GM12878 (cell line): ENCODE data around the gene HCCS. TPM values are rescaled to one million over a fixed set of nuclear protein-coding genes. Genes with fewer than 3 reads are reported as not detected.

Source experiments
- ATAC-seq: fragments of 200-7000 bp; cut with Tn5 transposase; 3 replicates; pipeline ENCODE4 v1.9.1; 2020; ENCODE audit warnings: mild to moderate bottlenecking, moderate library complexity
- BruUV-seq: library from RNA; stranded (reverse); fragments of 400-500 nt; replicated peaks from 2 replicates; lab custom pipeline; 2021; lab: Mats Ljungman, UMichigan
- CTCF ChIA-PET: fragments of 300-600 bp; sonication (Branson Sonifier 250); formaldehyde crosslinking; extraction: SDS; loops from one replicate; lab custom pipeline; 2021; ENCODE audit warnings: inconsistent platforms; lab: Yijun Ruan, JAX
- POLR2A ChIA-PET: fragments of 350-600 bp; formaldehyde crosslinking; extraction: SDS; loops from one replicate; lab custom pipeline; 2021; ENCODE audit warnings: inconsistent platforms; lab: Charles Lee
- RAD21 ChIA-PET: fragments of 300-600 bp; sonication (Branson Sonifier 250); formaldehyde crosslinking; loops from one replicate; lab custom pipeline; 2023; ENCODE audit warnings: antibody characterized with exemption; ENCODE audit not compliant: unreplicated experiment; lab: Charles Lee
- SMC1A ChIA-PET: fragments of 300-600 bp; sonication (Branson Sonifier 250); formaldehyde crosslinking; loops from one replicate; lab custom pipeline; 2023; ENCODE audit not compliant: unreplicated experiment, uncharacterized antibody; lab: Charles Lee
- DNase-seq: peaks from one replicate; pipeline ENCODE4 v3.0.0-alpha.2; 2011; ENCODE audit warnings: low read depth, low spot score
- FAIRE-seq: peaks from 3 replicates; lab custom pipeline; 2011; peaks lifted over from hg19 to GRCh38; lab: Jason Lieb, UNC
- H2AFZ ChIP-seq: 2 replicates; pipeline ENCODE4 v1.6.0; 2011; ENCODE audit warnings: low read depth, low read length, control low read depth; ENCODE audit not compliant: control insufficient read depth
- H3K27ac ChIP-seq: 2 replicates; pipeline ENCODE4 v1.5.1; 2011; ENCODE audit warnings: control low read depth; ENCODE audit not compliant: control insufficient read depth, insufficient read depth
- H3K27me3 ChIP-seq, 2 experiments: replicated peaks in 1 of 2; 2 replicates each; pipeline versions ENCODE4 v1.6.0 to v1.6.1; 2011; ENCODE audit warnings: low read length in 1 of 2; ENCODE audit not compliant: control insufficient read depth in 2 of 2, insufficient read depth in 2 of 2
- H3K36me3 ChIP-seq, 2 experiments: 2 replicates each; pipeline ENCODE4 v1.5.1; 2011; ENCODE audit warnings: low read length in 1 of 2; ENCODE audit not compliant: control insufficient read depth in 2 of 2, insufficient read depth in 2 of 2
- H3K4me1 ChIP-seq: 2 replicates; pipeline ENCODE4 v1.6.1; 2011; ENCODE audit warnings: mild to moderate bottlenecking, low read length, moderate library complexity, mixed read lengths; ENCODE audit not compliant: control insufficient read depth, insufficient read depth
- H3K4me2 ChIP-seq: 2 replicates; pipeline ENCODE4 v1.6.0; 2011; ENCODE audit warnings: control low read depth; ENCODE audit not compliant: control insufficient read depth, insufficient read depth
- H3K4me3 ChIP-seq: fragments of 200-600 bp; sonication (generic); 2 replicates; pipeline ENCODE4 v1.5.1; 2016
- H3K79me2 ChIP-seq: 2 replicates; pipeline ENCODE4 v1.6.0; 2011; ENCODE audit warnings: low read length; ENCODE audit not compliant: control insufficient read depth, insufficient read depth
- H3K9ac ChIP-seq: 2 replicates; pipeline ENCODE4 v1.8.0; 2011; ENCODE audit warnings: low read length, control low read depth, mixed read lengths; ENCODE audit not compliant: control insufficient read depth, insufficient read depth
- H3K9me3 ChIP-seq: replicated peaks from 3 replicates; pipeline ENCODE4 v1.5.1; 2011; ENCODE audit warnings: mild to moderate bottlenecking, low read length; ENCODE audit not compliant: control insufficient read depth, insufficient read depth
- H4K20me1 ChIP-seq: 2 replicates; pipeline ENCODE4 v1.6.0; 2011; ENCODE audit not compliant: control insufficient read depth, insufficient read depth
- CEBPB ChIP-seq, 2 experiments: fragments of 150-350 bp in 1 of 2; IDR thresholded peaks; 2 replicates each; pipeline ENCODE4 v1.6.1; 2012 to 2014; ENCODE audit warnings: low read depth in 2 of 2, low read length in 2 of 2, borderline replicate concordance in 1 of 2, inconsistent platforms in 1 of 2
- ETV6 ChIP-seq, 2 experiments: fragments of 450-650 bp in 1 of 2; IDR thresholded peaks in 1 of 2; conservative IDR thresholded peaks in 1 of 2; 2 replicates each; pipeline ENCODE4 v1.6.1; 2014; ENCODE audit warnings: antibody characterized with exemption in 1 of 2, borderline replicate concordance in 1 of 2, low read depth in 1 of 2, mild to moderate bottlenecking in 1 of 2, moderate library complexity in 1 of 2
- GABPA ChIP-seq: IDR thresholded peaks from 2 replicates; pipeline ENCODE4 v1.6.1; 2014; ENCODE audit warnings: antibody characterized with exemption, low read depth, mild to moderate bottlenecking, inconsistent platforms
- GATAD2B ChIP-seq: fragments of 450-650 bp; conservative IDR thresholded peaks from 2 replicates; pipeline ENCODE4 v1.6.1; 2017; ENCODE audit warnings: low read depth, mild to moderate bottlenecking, moderate library complexity
- HCFC1 ChIP-seq: fragments of 150-350 bp; IDR thresholded peaks from 2 replicates; pipeline ENCODE4 v1.6.1; 2014; ENCODE audit warnings: low read length
- HDAC2 ChIP-seq: fragments of 200-600 bp; sonication (generic); IDR thresholded peaks from 2 replicates; pipeline ENCODE4 v1.6.1; 2017
- MEF2B ChIP-seq: fragments of 450-650 bp; IDR thresholded peaks from 2 replicates; pipeline ENCODE4 v1.6.1; 2018; ENCODE audit warnings: mild to moderate bottlenecking, moderate library complexity; ENCODE audit not compliant: partially characterized antibody, poor library complexity, severe bottlenecking
- NR2C2 ChIP-seq: IDR thresholded peaks from 2 replicates; pipeline ENCODE4 v1.6.1; 2011; ENCODE audit warnings: borderline replicate concordance, low read depth; ENCODE audit not compliant: control insufficient read depth, insufficient read length
- SIN3A ChIP-seq: IDR thresholded peaks from 2 replicates; pipeline ENCODE4 v1.6.1; 2012; ENCODE audit warnings: low read depth, low read length, improper control_type of control experiment
- SMAD1 ChIP-seq: fragments of 450-650 bp; IDR thresholded peaks from 2 replicates; pipeline ENCODE4 v1.6.1; 2018; ENCODE audit warnings: mild to moderate bottlenecking, low read depth; ENCODE audit not compliant: partially characterized antibody
- SMARCA5 ChIP-seq: fragments of 450-650 bp; IDR thresholded peaks from 2 replicates; pipeline ENCODE4 v1.6.1; 2017; ENCODE audit warnings: mild to moderate bottlenecking
- SPI1 ChIP-seq: IDR thresholded peaks from 2 replicates; pipeline ENCODE4 v1.6.1; 2011; ENCODE audit warnings: low read depth, mild to moderate bottlenecking, low read length, moderate library complexity, borderline replicate concordance; ENCODE audit not compliant: insufficient read depth
- TAF1 ChIP-seq: IDR thresholded peaks from 2 replicates; pipeline ENCODE4 v1.6.1; 2011; ENCODE audit warnings: mild to moderate bottlenecking, low read depth, low read length, borderline replicate concordance
- TCF12 ChIP-seq: IDR thresholded peaks from 2 replicates; pipeline ENCODE4 v1.6.1; 2011; ENCODE audit warnings: low read depth, mild to moderate bottlenecking, low read length
- WRNIP1 ChIP-seq: IDR thresholded peaks from 2 replicates; pipeline ENCODE4 v1.6.1; 2011; ENCODE audit warnings: low read depth, low read length, improper control_type of control experiment, borderline replicate concordance
- ZSCAN29 ChIP-seq: fragments of 450-650 bp; IDR thresholded peaks from 2 replicates; pipeline ENCODE4 v1.6.1; 2017; ENCODE audit warnings: mild to moderate bottlenecking, moderate library complexity
- WGBS: methylation state at CpG from one replicate; pipeline ENCODE4 v1.1.6; 2016; ENCODE audit warnings: low lambda C conversion rate; ENCODE audit not compliant: insufficient replicate concordance, insufficient coverage; ENCODE audit errors: missing lambda C conversion rate; 5-methylcytosine and 5-hydroxymethylcytosine counted together
- in situ Hi-C: fragments of 300-500 bp; cut with MboI; formaldehyde crosslinking; loops from 9 replicates; pipeline ENCODE4 v1.14.3; 2018; ENCODE audit warnings: mixed read lengths
- intact Hi-C: fragments of 100-400 bp; cut with micrococcal nuclease; formaldehyde crosslinking; loops from one replicate; pipeline ENCODE4 v1.14.2; 2022; ENCODE audit not compliant: unreplicated experiment
- polyA plus RNA-seq, 11 experiments: library from polyadenylated mRNA; depleted of rRNA in 4 of 11; unstranded in 6 of 11; stranded (reverse) in 5 of 11; fragments of >200 nt; fragmentation: Nextera tagmentation in 4 of 11; fragmentation: Illumina TruSeq in 1 of 11; extraction: Ambion mirVana in 4 of 11; extraction: Trizol in 1 of 11; gene quantifications; 1 replicate in 1 of 11; 2 replicates in 10 of 11; pipeline versions ENCODE4 v1.2.1 to v1.2.3, GENCODE V29; 2011 to 2016; ENCODE audit warnings: inconsistent platforms in 2 of 11, missing spikeins in 2 of 11, low read depth in 1 of 11
- total RNA-seq, 4 experiments: library from RNA; depleted of rRNA in 3 of 4; stranded (reverse); fragments of >200 nt in 3 of 4; fragmentation: Illumina TruSeq in 1 of 4; extraction: Trizol in 1 of 4; gene quantifications; 2 replicates each; pipeline versions ENCODE4 v1.2.1 to v1.2.3, GENCODE V29; 2013 to 2021
- TF ChIP-seq, protein P1 (sequence below): IDR thresholded peaks from 2 replicates; pipeline ENCODE4 v1.6.1; 2011; ENCODE audit warnings: borderline replicate concordance, low read depth, mild to moderate bottlenecking, moderate library complexity, mixed read lengths, low read length; ENCODE audit not compliant: insufficient read depth; ENCODE audit errors: extremely low read length
- TF ChIP-seq, protein P2 (sequence below), 3 experiments: IDR thresholded peaks in 2 of 3; conservative IDR thresholded peaks in 1 of 3; 2 replicates each; pipeline ENCODE4 v1.5.1; 2011; ENCODE audit warnings: low read depth in 3 of 3, low read length in 3 of 3, mild to moderate bottlenecking in 3 of 3, control low read depth in 2 of 3, moderate library complexity in 2 of 3, inconsistent platforms in 1 of 3, mixed read lengths in 1 of 3; ENCODE audit not compliant: control insufficient read depth in 2 of 3, insufficient read depth in 1 of 3; ENCODE audit errors: extremely low read depth in 1 of 3

HCCS gene
- total and polyA plus RNA-seq, 10 of the 15 experiments (the other 5 are each of a cell fraction or from before 2014, with no cell fraction given): 11.8 to 69.6 (median 36.9) TPM

DNA sequence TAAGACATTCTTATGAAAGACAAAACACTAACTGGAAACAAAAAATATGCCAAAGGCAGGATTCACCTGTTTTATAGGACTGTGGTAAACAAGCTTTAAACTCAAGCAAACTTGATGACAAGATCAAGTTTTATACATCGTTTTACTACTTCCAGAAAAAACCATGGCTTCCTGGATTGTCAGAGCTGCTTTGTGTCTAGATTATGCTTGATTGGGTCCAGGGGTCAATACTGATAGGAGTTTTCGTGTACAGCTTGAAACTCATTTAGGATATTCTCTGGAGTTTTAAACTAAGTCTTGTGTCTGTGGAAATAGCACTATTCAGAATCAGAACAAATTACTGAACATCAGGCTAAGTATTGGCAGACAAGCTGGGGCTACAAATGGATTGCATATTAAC is 13.0 kb downstream of the HCCS start:
- no peak for FAIRE-seq
- Histone ChIP-seq H3K79me2 (no peaks in the 10 kb centered on the region), H3K9ac (no peak overlapping the region), H2AFZ (no peak overlapping the region), H3K4me3 (no peak overlapping the region), H3K4me2 (no peak overlapping the region), H3K27me3 (no peaks in the 10 kb centered on the region), H3K9me3 (no peaks in the 10 kb centered on the region), H3K4me1 (no peaks in the 10 kb centered on the region), H3K27ac (no peak overlapping the region), H4K20me1 (no peaks in the 10 kb centered on the region), H3K36me3 (peaks cover 1 to 2% of the 10 kb centered on the region in 2 experiments; a peak in 1 of 4 replicates)
- BruUV-seq: no TSS peak
- ChIA-PET CTCF (interaction anchor here (0.6 kb wide), 1 partner anchor 12 kb away, joined by 3 read pairs; no protein-coding TSS in a partner anchor), SMC1A (interaction anchor here (0.7 to 1.0 kb wide), 2 partner anchors 18 to 408 kb away, joined by 3 read pairs; no protein-coding TSS in a partner anchor), RAD21 (no interaction called here), POLR2A (no interaction called here)
- no peak for ATAC-seq
- intact Hi-C loops: no loop called here
- in situ Hi-C loops: loop anchor here (25.0 kb wide), 1 partner anchor 1137 kb away; no protein-coding TSS in a partner anchor
- TF ChIP-seq CEBPB (IDR thresholded peaks at IDR 0.05; ENCODE audit: borderline replicate concordance in 1 of 2, low read depth in 2 of 2, low read length in 2 of 2) (no peak), ETV6 (conservative IDR thresholded peaks at IDR 0.05 in 1 of 2, IDR thresholded peaks at IDR 0.05 in 1 of 2; ENCODE audit: borderline replicate concordance in 1 of 2, low read depth in 1 of 2) (no peak), GATAD2B (no peak), SMAD1 (no peak), TAF1 (no peak), SMARCA5 (no peak), MEF2B (no peak), NR2C2 (no peak), SIN3A (no peak), HDAC2 (no peak), WRNIP1 (no peak), GABPA (no peak), HCFC1 (no peak), SPI1 (no peak), ZSCAN29 (no peak), TCF12 (no peak)
- TF ChIP-seq, protein P1, sequence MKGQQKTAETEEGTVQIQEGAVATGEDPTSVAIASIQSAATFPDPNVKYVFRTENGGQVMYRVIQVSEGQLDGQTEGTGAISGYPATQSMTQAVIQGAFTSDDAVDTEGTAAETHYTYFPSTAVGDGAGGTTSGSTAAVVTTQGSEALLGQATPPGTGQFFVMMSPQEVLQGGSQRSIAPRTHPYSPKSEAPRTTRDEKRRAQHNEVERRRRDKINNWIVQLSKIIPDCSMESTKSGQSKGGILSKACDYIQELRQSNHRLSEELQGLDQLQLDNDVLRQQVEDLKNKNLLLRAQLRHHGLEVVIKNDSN: no peak
- TF ChIP-seq, protein P2, sequence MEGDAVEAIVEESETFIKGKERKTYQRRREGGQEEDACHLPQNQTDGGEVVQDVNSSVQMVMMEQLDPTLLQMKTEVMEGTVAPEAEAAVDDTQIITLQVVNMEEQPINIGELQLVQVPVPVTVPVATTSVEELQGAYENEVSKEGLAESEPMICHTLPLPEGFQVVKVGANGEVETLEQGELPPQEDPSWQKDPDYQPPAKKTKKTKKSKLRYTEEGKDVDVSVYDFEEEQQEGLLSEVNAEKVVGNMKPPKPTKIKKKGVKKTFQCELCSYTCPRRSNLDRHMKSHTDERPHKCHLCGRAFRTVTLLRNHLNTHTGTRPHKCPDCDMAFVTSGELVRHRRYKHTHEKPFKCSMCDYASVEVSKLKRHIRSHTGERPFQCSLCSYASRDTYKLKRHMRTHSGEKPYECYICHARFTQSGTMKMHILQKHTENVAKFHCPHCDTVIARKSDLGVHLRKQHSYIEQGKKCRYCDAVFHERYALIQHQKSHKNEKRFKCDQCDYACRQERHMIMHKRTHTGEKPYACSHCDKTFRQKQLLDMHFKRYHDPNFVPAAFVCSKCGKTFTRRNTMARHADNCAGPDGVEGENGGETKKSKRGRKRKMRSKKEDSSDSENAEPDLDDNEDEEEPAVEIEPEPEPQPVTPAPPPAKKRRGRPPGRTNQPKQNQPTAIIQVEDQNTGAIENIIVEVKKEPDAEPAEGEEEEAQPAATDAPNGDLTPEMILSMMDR (IDR thresholded peaks at IDR 0.05 in 2 of 3, conservative IDR thresholded peaks at IDR 0.05 in 1 of 3; ENCODE audit: control insufficient read depth in 2 of 3, extremely low read depth in 1 of 3, insufficient read depth in 1 of 3, low read depth in 3 of 3, low read length in 3 of 3): no peak
- WGBS: 21% methylated on average over 2 of the region's 2 CpGs
- DNase-seq: no peak
